ENCODE measurements around the gene OFD1. TPM values are rescaled to one million over a fixed set of nuclear protein-coding genes. Genes with fewer than 3 reads are reported as not detected.

Gene OFD1
- total RNA-seq, 3 donors from 2014 or later (not counting 1 experiment from before 2014, with no cell fraction given) = 62.8 to 77.6 (median 74.9) TPM

DNA sequence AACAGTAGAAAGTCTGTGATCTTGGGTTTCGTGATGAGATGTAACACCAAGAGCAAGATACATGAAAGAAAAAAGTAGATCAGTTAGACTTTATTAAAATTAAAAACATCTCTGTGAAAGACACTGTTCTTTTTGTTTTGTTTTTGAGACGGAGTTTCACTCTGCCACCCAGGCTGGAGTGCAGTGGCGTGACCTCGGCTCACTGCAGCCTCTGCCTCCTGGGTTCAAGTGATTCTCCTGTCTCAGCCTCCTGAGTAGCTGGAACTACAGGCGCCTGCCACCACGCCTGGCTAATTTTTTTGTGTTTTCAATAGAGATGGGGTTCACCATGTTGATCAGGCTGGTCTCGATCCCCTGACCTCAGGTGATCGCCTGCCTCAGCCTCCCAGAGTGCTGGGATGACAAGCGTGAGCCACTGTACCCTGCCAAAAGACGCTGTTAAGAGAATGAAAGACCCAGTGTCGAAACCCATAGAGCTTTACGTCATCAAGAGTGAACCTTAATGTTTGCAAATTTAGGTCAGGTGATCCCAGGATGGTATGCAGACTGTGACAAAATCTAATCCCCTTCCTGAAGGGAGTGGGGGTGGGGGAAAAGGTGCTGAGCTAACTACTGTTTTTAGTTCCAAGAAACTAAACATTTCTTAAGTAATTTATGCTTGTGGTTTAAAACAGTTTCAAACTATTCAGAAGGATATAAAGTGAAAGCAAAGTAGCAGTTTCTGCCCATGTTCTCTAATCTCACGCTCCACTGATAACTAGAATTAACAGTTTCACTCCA lies 8.0 kb downstream of the OFD1 start:
- H3K4me3 Mint-ChIP-seq = peak overlapping the region; percentile 75
- Histone ChIP-seq H3K4me3 (ENCODE audit: low read length) (peak overlapping the region; percentile 13), H3K4me1 (ENCODE audit: control insufficient read depth, insufficient read depth, low read length) (peaks cover 12% of the 10 kb centered on the region), H3K36me3 (ENCODE audit: control insufficient read depth, insufficient read depth, low read length) (peaks cover 34% of the 10 kb centered on the region), H3K27me3 (ENCODE audit: control insufficient read depth, insufficient read depth, low read length) (no peaks in the 10 kb centered on the region), H3K9me3 (ENCODE audit: control insufficient read depth, insufficient read depth, low read length) (no peaks in the 10 kb centered on the region), H3K27ac (ENCODE audit: low read length) (peak overlapping the region; percentile 91)
- ATAC-seq (peak; percentile 90 to 92 (median 92)), DNase-seq (peak; percentile 43 to 76)
- H3K27me3 Mint-ChIP-seq (ENCODE audit: low read depth in 2 of 2) = no peaks in the 10 kb centered on the region
- intact Hi-C loops (cut with micrococcal nuclease) = loop anchor here (2.0 to 10.0 kb wide), 2 partner anchors 90 to 1592 kb away; partner anchors contain the start of genes PIGA and TCEANC
- H3K36me3 Mint-ChIP-seq = peaks cover 12% of the 10 kb centered on the region
- no peak for TF ChIP-seq CTCF (IDR thresholded peaks at IDR 0.05)
- H3K27ac Mint-ChIP-seq = peak overlapping the region; percentile 91 to 94
- 23% methylated on average over 8 of the region's 13 CpGs for WGBS (ENCODE audit: insufficient coverage)
- no peaks in the 10 kb centered on the region for H3K9me3 Mint-ChIP-seq
- H3K4me1 Mint-ChIP-seq = peaks cover 16 to 25% of the 10 kb centered on the region in 2 donors

- Histone ChIP-seq H3K27me3 (ENCODE audit: control insufficient read depth, insufficient read depth, low read length) (no peaks in the 10 kb centered on the region), H3K9me3 (ENCODE audit: control insufficient read depth, insufficient read depth, low read length) (no peaks in the 10 kb centered on the region), H3K36me3 (ENCODE audit: control insufficient read depth, insufficient read depth, low read length) (peaks cover 50% of the 10 kb centered on the region), H3K4me1 (ENCODE audit: control insufficient read depth, insufficient read depth, low read length) (peaks cover 6% of the 10 kb centered on the region), H3K4me3 (ENCODE audit: low read length) (no peak overlapping the region), H3K27ac (ENCODE audit: low read length) (no peak overlapping the region)
- TF ChIP-seq CTCF (IDR thresholded peaks at IDR 0.05) = peak; percentile 23
- no peaks in the 10 kb centered on the region for H3K9me3 Mint-ChIP-seq
- intact Hi-C loops (cut with micrococcal nuclease) = loop anchor here (1.0 to 10.0 kb wide), 2 partner anchors 90 to 1587 kb away; partner anchors contain the start of gene PIGA
- no peaks in the 10 kb centered on the region for H3K27me3 Mint-ChIP-seq (ENCODE audit: low read depth in 2 of 2)
- WGBS (ENCODE audit: insufficient coverage) = no CpG with 5 or more reads among the region's 2 CpGs
- H3K4me1 Mint-ChIP-seq = peaks cover 14 to 28% of the 10 kb centered on the region in 2 donors
- ATAC-seq (peak in 2 of 3 donors; percentile 65 to 70), DNase-seq (peak in 1 of 2 donors; percentile 69)
- peaks cover 12% of the 10 kb centered on the region for H3K36me3 Mint-ChIP-seq
- H3K4me3 Mint-ChIP-seq = no peak overlapping the region
- H3K27ac Mint-ChIP-seq = peak overlapping the region; percentile 6 to 75
Observed at GRCh38 chrX:13747836-13748235, 13.3 kb downstream of the OFD1 start.

DNA sequence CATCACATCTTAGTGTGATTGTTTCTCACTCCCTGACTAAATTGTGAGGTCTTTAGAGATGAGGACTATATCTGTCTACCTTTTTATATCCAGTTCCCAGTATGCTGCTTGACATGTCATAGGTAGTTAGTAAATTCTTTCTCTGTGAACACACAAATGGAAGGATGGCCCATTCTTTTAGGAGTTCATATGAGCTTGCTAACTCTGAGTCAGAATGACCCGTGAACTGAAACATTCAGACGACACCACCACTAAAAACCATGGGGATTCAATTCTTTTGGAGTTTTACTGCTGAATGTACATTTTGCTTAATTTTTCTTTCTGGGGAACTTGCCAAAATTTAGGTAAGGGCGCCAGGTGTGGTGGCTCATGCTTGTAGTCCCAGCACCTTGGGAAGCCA lies 13.9 kb downstream of the OFD1 start:
- TF ChIP-seq CTCF (IDR thresholded peaks at IDR 0.05) = no peak
- peak overlapping the region; percentile 6 to 75 for H3K27ac Mint-ChIP-seq
- H3K9me3 Mint-ChIP-seq = no peaks in the 10 kb centered on the region
- Histone ChIP-seq H3K9me3 (ENCODE audit: control insufficient read depth, insufficient read depth, low read length) (no peaks in the 10 kb centered on the region), H3K27ac (ENCODE audit: low read length) (no peak overlapping the region), H3K27me3 (ENCODE audit: control insufficient read depth, insufficient read depth, low read length) (no peaks in the 10 kb centered on the region), H3K4me3 (ENCODE audit: low read length) (no peak overlapping the region), H3K4me1 (ENCODE audit: control insufficient read depth, insufficient read depth, low read length) (peaks cover 6% of the 10 kb centered on the region), H3K36me3 (ENCODE audit: control insufficient read depth, insufficient read depth, low read length) (peaks cover 54% of the 10 kb centered on the region)
- WGBS (ENCODE audit: insufficient coverage) = 90% methylated on average over 2 of the region's 3 CpGs
- no peaks in the 10 kb centered on the region for H3K27me3 Mint-ChIP-seq (ENCODE audit: low read depth in 2 of 2)
- no peak for DNase-seq
- H3K4me3 Mint-ChIP-seq = no peak overlapping the region
- peaks cover 12% of the 10 kb centered on the region for H3K36me3 Mint-ChIP-seq
- no peak for ATAC-seq
- intact Hi-C loops (cut with micrococcal nuclease) = loop anchor here (1.0 to 10.0 kb wide), 2 partner anchors 90 to 1586 kb away; partner anchors contain the start of gene PIGA
- H3K4me1 Mint-ChIP-seq = peaks cover 14 to 31% of the 10 kb centered on the region in 2 donors

Measured in natural killer cell (primary cell).